HepG2 (cell line): ENCODE measurements around the gene FRG1. TPM values are rescaled to one million over a fixed set of nuclear protein-coding genes. Genes with fewer than 3 reads are reported as not detected.
A peak's percentile ranks its signal among the peaks of the same experiment; 100 is the strongest.

Experiments
- HBP1 ChIP-seq: IDR thresholded peaks from 2 replicates; pipeline ENCODE4 v1.6.1; 2016; ENCODE audit warnings: low read depth, control low read depth
- MLXIP ChIP-seq: sonication (generic); formaldehyde crosslinking; IDR thresholded peaks from 2 replicates; pipeline ENCODE4 v1.9.0; 2021; ENCODE audit warnings: missing genetic modification reagents, borderline replicate concordance
- PTBP1 ChIP-seq: fragments of 200-400 bp; formaldehyde crosslinking; IDR thresholded peaks from 2 replicates; pipeline ENCODE4 v1.6.1; 2018; ENCODE audit warnings: low read length, low read depth; ENCODE audit not compliant: poor library complexity, severe bottlenecking
- ZHX2 ChIP-seq, 2 experiments: sonication (generic) in 1 of 2; formaldehyde crosslinking in 1 of 2; IDR thresholded peaks; 2 replicates each; pipeline versions ENCODE4 v1.6.1 to v1.9.0; 2014 to 2022; ENCODE audit warnings: antibody characterized with exemption in 1 of 2, borderline replicate concordance in 1 of 2, inconsistent platforms in 1 of 2, low read depth in 1 of 2, missing genetic modification reagents in 1 of 2
- ZMAT3 ChIP-seq: sonication (generic); formaldehyde crosslinking; conservative IDR thresholded peaks from 2 replicates; pipeline ENCODE4 v1.7.0; 2021; ENCODE audit warnings: missing genetic modification reagents
- ZNF280D ChIP-seq: sonication (generic); formaldehyde crosslinking; IDR thresholded peaks from 2 replicates; pipeline ENCODE4 v1.5.1; 2020; ENCODE audit warnings: mild to moderate bottlenecking, missing genetic modification reagents
- ZNF362 ChIP-seq: sonication (generic); formaldehyde crosslinking; IDR thresholded peaks from 2 replicates; pipeline ENCODE4 v1.4.0; 2020; ENCODE audit warnings: missing genetic modification reagents, mild to moderate bottlenecking, borderline replicate concordance
- ZSCAN25 ChIP-seq: sonication (generic); formaldehyde crosslinking; IDR thresholded peaks from 2 replicates; pipeline ENCODE4 v1.8.0; 2022; ENCODE audit warnings: mild to moderate bottlenecking, missing genetic modification reagents
- polyA plus RNA-seq, 8 experiments: library from polyadenylated mRNA; depleted of rRNA in 3 of 8; stranded (reverse) in 7 of 8; unstranded in 1 of 8; fragments of >200 nt; fragmentation: Illumina TruSeq in 4 of 8; extraction: Trizol in 4 of 8; gene quantifications; 2 replicates each; pipeline versions ENCODE4 v1.2.1 to v1.2.3, GENCODE V29; 2011 to 2016; ENCODE audit warnings: low read depth in 4 of 8, missing spikeins in 1 of 8, mixed read lengths in 1 of 8; ENCODE audit not compliant: insufficient read depth in 1 of 8
- total RNA-seq, 5 experiments: library from RNA; depleted of rRNA; stranded (reverse); fragments of >200 nt; fragmentation: Illumina TruSeq; extraction: Trizol; gene quantifications; 2 replicates each; pipeline ENCODE4 v1.2.3, GENCODE V29; 2016; ENCODE audit warnings: low read depth in 1 of 5

FRG1 gene
- total and polyA plus RNA-seq, 2 of the 13 experiments (the other 11 are each of a cell fraction or from before 2014, with no cell fraction given), result 5.7 to 42.6 TPM

GRCh38 chr4:189940178-189941004 is at the start of gene FRG1 (continued):
- TF ChIP-seq MLXIP (CRISPR knock-in tag) (no peak), ZNF362 (CRISPR knock-in tag) (peak; percentile 32; the same call in 1 of the 2 replicates), ZNF280D (CRISPR knock-in tag) (peak; percentile 76; the same call in 1 of the 2 replicates), ZSCAN25 (CRISPR knock-in tag) (no peak), PTBP1 (no peak), ZMAT3 (no peak), ZHX2 (IDR thresholded peaks at IDR 0.05; ENCODE audit: low read depth) (peak; percentile 71; the same call in 1 of the 2 replicates), ZHX2 (CRISPR knock-in tag; IDR thresholded peaks at IDR 0.05; ENCODE audit: borderline replicate concordance) (peak; percentile 90), HBP1 (peak; percentile 91)
